HG03457 (cell line): ENCODE data around the gene PDZRN3.

Experiments used
- ATAC-seq: cut with Tn5 transposase; IDR thresholded peaks from one replicate; pipeline ENCODE4 v1.9.1; 2021; ENCODE audit warnings: moderate number of reproducible peaks; ENCODE audit not compliant: unreplicated experiment

PDZRN3 gene

DNA sequence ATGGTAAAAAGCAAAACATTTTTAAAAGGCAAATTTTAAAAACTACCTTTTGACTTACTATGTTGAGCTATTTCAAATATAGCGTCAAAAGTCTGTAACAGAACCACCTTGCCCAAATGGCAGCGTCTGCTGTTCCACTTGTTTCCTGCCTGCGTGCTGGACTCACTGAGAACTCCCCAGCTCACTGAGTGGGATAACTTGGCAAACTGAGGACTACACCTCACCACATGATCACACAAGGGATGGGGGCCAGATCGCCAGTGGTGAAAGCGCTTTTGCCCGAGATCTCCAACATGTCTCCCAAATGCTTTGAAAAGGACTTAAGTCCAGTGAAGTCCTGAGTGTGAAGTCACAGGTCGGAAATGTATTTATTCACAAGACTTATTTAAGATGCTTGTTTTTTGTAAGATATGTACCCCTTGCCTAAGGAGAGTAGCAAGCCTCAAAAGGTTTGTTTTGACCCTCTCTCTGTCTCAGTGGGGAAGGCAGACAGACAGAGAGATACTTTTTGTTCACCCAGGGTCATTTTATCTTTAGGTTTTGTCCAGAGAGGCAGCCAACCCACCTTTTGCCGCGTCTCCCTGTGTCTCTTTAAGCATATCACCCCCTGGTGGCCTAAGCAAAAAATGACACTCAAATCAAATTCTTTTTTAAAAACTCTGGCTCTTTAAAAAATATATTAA is 192.6 kb downstream of the PDZRN3 start:
- no peak for ATAC-seq

DNA sequence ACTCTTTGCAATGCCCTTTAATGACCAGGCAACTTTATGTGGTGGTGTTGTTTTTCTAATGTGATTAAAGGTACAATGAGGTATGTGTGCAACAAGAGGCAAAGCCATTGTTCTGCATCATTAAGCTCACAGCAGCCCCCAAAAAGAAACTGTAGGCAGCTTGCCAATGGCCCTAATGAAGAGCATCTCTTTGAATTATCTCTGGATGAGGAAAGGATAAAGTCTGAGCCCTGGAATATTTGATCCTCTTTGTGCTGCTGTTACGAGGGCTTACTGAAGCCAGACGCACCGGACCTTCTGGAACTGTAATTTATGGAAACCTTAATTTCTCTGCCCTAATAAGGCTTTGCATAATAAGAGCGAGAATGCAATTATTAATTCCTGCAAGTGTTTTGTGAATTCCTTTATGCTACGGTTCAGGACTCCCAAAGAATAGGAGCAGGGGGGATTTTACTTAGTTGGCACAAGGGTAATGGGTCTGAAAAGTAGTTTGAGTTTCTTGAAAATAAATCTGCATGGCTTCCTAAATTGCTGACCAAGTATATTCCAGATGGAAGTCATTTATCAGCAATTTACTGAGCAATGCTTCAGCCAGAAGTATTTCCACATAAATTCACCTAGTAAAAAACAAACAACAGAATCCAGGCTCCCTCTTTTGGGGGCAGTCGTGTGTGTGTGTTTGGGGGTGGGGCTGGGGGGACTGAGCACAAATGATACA is 193.4 kb downstream of the PDZRN3 start:
- no peak for ATAC-seq

DNA sequence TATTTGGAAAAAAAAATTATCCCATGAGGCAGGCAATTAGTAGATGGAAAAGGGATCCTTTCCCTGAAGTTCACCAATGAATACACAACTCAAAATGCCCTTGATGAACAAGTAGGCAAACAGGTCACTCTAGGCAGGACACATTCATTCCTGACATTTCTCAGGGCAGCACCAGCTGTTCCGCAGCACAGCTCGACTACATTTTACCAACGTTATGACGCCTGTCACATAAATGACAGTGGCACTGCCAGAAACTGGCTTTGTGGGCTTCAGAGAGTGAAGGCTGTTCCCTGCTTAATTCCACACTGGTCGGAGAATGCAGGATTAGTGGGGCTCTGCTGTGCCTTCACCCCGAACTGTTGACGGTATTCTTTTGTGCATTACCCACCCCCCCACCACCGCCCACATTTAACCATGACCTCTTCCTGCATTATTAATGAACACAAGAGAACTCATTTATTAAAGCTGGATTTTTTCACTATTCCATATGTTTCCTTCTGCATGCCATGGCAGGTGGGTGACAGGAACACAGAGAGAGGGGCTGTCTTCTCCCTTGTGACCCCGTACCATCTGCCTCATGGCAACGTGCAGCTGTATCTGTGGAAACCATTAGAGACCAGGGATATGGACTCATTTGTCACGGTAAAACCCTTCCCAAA is 197.6 kb downstream of the PDZRN3 start:
- ATAC-seq = no peak

DNA sequence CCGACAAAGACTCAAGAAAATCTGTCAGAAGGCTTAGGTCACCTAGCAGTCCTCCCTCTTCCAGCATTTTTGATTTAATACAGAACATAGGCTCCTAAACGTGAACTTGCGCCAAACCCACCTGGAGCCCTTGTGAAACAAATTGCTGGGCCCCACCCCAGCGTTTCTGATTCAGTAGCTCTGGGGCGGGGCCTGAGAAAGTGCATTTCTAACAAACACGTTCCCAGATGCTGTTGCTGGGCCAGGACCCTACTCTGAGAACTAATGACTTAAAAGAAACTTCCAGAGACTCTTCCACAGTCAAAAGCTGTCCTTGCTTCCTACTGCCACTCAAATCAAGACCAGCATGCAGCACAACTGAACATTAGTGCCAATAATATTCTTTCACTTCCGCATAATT is 198.1 kb downstream of the PDZRN3 start:
- no peak for ATAC-seq

DNA sequence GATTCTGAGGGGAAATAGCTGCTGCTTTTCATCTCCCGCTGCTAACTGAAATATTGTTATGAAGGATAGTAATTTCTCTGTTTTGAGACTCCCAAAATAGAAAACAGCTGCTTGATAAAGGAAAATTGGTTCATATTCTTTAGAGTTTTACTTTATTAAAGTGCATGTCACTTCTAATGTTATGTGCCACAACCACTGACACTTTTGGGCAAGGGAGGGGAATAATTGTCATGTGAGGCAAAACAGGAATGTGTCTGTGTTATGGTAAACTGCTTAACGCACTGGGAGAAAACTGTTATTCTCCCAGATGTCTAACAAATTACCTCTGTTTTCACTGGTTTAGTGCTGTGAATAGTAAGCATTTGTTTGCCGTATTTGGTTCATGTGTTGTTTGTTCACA is 201.6 kb downstream of the PDZRN3 start:
- no peak for ATAC-seq

DNA sequence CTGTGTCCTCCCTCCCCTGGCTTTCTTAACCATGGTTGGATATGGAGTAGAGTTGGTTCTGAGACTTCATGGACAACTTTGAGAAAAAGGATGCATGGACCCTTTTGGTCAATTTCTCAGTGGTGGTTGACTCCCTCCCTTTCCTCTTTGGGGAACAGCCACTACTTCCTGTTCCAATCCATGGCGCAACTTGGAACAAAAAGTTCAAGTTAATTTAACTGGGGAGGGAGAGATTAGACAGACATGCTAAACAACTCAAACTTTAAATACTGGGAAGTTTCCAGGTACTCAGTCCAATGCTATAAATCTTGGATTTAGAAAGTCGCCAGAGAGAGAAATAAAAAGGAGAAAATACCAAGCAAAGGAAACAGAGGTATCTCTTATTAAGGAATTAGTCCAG is 202.2 kb downstream of the PDZRN3 start:
- ATAC-seq = no peak

DNA sequence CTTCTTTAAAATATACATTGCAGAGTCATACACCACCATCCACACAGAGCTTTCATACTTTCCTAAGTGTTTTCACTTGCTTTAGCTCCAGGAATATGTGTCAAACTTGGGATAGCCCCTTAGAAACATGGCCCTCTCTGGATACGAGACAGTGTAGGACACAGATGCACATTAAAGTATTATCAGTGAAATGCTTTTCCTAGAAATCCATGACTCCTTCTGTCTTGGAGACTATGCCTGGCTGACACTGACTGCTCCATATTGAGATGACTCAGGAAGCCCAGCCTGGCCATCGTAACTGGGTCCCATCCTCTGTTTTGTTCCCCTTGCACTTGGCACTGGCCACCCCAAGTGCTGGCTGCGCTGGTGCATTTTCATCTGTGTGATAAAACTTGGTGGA is 204.8 kb downstream of the PDZRN3 start:
- ATAC-seq = no peak

DNA sequence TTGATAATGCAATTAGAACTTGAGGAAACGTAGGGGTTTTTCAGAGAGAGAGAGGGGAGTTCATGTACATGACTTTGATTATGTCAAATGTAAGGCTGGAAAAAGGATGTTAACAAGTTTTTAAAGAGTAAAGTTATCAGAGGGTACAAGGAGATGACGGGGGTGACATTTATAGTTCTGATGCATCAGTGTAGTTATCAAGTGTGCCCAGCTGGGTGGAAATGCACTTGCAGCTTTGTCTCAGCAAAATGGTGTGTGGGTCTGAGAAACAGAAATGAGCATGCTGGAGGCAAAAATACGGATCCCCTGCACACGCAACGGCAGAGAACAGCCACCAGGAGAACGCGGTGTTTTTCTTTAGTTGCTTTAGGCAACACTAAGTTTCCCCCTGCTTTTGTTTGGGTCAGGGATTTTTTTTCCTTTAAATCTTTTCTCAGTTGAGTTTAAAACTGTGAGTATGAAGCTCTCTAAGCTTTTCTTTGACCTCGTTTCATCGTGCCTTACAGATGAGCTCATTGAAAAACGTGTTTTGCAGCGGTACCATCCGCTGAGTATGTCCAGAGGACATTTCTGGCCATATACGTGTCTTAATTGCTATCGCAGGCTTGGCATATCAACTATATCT is 205.4 kb downstream of the PDZRN3 start:
- no peak for ATAC-seq

DNA sequence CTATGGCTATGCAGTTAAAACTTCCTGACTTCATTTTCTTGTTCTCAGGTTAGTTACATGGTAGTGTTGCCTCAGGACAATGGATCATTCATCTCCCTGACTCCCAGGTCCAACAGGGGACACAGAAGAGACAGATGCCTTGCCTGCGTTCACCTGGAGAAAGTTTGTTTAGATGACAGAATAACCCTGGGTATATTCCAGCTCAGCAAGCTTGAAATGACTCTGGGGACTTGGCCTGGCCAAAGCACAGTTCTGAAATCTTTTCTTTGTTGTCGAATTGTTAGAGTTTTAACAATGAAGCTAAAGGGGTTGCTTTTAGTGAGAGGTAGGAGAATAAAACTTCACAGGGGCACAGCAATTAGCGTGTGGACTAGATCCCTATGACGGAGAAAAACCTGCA is 206.1 kb downstream of the PDZRN3 start:
- ATAC-seq = no peak

DNA sequence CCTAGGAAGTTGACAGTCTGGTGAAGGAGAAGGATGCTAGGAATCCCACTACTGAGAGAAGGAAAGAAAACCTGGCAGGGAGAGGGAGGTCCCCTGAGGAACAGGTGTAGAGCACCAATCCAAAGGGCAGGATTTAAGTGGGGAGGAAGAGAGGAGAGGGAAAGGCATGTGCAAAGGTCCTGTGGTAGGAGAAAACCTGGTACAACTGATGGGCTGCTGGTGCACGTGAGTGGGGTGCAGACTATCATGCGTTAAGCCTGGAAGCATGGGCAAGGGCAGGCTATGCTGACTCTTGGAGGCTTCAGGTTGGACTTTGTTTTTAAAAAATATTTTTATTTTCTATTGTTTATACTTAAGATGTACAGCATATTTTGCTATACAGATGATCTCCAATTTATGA is 209.6 kb downstream of the PDZRN3 start:
- no peak for ATAC-seq

DNA sequence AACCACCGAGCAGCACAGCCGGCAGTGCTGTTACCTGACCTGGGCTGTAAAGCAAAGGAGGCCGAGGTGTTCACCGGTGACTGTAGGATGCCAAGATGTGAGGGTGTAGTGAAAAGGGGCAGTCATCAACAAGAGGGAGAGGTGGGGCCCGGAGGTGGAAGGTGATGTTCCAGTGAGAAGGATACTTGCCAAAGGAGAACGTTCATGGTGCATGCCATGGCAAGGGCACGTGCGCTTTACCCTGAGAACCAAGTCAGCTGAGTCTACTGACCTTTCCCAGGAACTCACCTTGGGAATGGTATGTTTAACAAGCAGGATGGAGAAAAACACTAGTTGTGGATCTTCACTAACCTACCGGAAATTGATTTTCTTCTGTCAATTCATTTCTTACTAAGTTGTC is 211.1 kb downstream of the PDZRN3 start:
- ATAC-seq = no peak

DNA sequence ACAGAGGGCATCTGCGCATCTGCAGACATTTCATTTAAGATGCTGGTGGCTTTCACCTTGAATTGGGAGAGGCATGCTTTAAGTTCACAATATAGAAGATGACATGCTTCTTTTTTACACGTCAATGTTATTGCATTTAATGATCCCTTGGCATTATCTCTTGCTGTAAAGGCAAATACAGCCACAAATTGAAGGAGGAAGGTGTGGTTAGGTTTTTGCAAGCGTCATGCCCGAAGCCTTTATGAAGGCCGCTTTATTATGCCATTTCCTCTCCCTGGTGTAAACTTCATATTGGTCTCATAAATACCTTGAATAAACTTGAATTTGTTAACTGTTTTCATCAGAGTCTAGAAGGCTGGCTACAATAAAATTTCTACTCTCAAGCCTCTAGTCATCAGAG is 212.7 kb downstream of the PDZRN3 start:
- no peak for ATAC-seq

DNA sequence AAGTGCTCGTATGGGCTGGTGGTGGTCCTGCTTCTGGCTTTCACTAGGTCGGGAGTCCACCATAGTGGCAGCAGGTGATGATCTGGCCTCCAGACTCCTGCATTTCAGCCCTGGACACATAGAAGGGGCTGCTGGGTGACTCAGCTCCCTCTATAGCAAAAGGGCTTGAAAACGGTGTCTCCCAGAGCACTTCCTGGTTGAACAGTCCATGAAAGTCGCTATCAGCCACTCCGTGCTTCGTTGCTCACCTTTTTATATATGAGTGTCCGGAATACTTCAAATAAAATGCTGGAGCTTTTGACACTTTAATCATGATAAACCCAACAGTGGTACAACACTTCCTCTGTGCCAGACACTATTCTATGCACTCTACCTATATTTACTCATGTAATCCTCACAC is 213.2 kb downstream of the PDZRN3 start:
- ATAC-seq = no peak

DNA sequence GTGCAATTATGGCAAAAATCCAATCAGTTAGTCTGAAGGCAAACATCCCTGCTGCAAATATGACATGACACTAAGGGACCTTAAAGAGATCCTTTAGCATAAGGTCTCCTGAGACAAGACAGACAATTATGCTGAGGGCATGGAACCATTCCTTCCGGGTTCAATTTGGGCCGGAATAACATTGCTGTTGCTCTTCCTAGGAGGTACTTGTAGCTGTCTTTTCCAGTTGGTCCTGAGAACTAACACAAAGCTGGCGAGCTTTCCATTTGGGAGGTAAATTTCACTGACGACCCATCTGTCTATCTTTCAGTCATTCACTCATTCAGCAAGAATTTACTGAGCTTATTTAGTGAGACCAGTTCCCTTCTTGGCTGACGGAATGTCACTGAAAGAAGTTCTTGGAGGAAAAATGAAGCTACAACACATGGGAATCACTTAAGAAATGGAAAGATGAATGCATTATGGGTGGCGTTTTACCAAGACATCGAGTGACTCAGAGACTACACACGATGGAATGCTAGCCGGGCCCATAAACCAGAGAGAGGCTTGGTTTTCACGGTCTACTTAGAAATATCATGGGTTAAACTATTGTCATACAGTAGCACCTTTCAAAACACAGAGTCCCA is 215.5 kb downstream of the PDZRN3 start:
- ATAC-seq = no peak

DNA sequence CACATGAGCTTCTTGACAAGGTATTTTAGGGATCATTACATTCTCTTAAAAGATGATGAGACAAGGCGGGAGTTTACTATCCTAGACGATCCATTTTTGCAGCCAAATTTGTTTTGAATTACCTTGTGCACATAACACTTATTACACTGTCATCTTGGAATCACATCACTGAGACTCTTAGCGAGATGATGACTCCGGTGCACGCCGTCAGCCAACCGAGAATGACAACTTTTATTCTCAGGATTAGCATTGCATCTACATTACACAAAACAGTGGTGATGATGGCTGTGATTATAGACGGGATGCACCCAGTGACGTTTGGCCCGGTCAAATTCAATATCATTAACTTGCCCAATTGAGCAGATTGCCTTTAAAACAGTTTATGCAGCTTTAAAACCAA is 216.1 kb downstream of the PDZRN3 start:
- no peak for ATAC-seq

DNA sequence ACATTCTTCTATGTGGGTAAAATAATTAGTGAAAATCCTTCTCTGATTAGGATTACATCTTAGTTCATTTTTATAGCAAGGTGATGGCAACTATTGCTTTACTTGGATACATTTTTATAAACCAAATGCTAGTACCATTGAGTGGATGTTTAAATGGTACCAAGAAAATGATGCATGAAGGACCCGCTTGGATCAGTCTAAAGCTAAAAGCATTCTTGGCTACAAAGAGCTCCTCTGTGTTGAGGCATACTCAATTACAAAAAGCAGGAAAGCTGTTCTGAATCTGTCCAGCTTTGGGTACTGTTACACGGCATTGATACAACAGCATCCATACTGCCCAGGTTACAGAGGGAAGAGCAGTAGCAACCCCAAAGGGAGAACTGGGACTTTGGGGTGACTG is 217.2 kb downstream of the PDZRN3 start:
- no peak for ATAC-seq

DNA sequence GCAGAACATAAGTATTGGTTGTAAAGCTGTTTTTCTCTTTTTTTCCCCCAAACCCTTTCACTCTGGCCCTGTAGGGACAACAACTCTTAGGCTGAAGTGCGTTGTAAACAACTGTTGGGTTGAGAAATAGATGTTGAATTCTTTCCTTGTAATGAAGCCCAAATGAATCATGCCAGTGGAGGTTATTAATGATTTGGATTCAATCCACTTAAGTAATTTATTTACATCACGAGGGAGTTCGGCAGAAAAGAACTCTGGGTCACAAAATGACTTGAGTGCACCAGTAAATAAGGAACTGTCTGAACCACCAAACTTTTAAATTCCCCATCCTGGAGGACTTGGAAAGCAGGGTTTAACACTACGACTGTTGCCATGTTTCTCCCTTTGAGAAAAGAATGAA is 218.9 kb downstream of the PDZRN3 start:
- no peak for ATAC-seq

DNA sequence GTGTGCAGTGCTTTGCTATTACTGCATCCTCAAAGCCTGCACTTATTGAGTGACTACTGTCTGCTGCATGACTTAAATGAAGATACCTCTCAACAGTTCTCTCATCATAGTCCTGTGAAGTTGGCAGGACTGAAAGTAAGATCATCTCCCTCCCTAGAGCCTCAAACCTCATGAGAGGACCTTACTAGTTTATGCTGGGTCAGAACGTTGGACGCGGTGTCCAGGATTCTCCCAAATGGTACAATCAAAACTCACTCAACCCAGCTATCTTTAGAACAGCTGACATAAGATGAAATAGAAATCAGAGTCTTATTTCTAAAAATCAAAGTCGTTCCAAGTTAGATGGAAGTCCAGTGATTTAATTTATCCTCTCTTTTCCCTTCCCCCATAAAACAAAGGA is 219.7 kb downstream of the PDZRN3 start:
- ATAC-seq = no peak

DNA sequence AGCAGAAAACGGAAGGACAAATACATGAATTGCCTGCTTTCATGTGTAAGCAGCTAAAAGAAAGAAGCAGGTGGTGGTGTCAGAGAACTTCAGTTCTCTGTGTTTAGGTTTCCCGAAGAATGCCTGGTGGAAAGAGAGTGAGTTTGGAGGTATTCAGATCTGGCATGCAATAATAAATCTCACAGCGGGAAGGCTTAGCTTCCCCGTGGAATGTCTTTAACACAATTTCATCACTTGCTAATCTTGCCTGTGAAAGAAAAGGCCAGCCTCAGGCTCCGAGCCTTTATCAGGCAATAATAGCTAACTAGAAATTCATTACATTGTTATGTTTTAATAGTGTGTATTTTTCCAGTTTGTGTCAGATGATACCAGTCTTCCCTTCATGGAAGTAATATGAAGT is 220.3 kb downstream of the PDZRN3 start:
- no peak for ATAC-seq

DNA sequence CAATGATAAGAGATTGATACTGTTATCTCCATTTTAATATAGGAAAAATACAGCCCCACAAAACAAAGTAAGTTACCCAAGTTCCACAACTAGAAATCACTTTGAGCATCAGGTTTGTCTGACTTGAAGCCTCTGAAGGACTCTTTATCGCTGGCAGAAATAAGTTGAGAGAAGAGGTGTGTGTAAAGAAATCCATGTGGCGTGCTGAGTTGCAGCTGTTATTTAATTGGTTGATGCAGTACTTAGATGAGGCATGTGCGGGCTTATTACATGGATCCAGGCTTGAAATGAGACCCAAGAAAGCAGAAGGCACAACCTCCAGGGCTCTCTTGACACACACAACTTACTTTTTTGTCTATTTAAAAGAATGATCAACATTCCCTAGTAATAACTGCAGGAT is 221.3 kb downstream of the PDZRN3 start:
- no peak for ATAC-seq

DNA sequence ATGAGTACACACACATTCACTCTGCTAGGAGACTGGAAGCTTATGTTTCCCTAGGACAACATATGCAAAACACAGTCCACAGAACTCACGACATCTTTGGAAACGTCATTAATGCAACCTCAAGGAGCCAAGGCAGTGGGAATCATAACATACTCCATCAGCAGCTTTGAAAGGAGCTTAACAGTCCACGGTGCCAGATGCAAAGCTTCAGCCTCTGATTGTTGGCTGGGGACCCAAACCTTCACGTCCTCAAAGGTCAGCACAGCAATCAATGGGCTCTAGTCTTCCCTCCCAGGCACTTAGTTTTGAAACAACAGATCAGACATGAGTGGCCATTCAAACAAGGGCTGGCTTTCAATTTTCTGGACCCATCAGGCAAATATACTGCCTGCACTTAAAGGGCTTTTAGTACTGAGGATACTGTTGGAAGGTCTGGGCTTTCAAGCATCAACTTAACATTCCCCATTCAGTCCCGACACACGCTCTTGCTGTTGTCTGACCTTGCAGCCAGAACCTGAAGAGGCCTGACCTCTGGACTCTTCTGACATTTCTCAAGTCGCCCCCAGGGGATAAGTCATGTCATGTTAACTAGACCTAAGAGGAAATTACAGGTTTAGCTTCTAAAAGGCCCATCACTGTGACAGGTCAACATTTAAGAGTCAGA is 223.0 kb downstream of the PDZRN3 start:
- no peak for ATAC-seq
